OCI-LY7 (cell line): Measurements from ENCODE around the gene KCNMB2. TPM values are rescaled to one million over a fixed set of nuclear protein-coding genes. Genes with fewer than 3 reads are reported as not detected.

Source experiments
- BruUV-seq: library from RNA; stranded (reverse); fragments of 400-500 nt; replicated peaks from 2 replicates; lab custom pipeline; 2021; lab: Mats Ljungman, UMichigan
- CTCF ChIA-PET: fragments of 300-600 bp; sonication (Branson Sonifier 250); formaldehyde crosslinking; loops from one replicate; lab custom pipeline; 2022; ENCODE audit warnings: antibody characterized with exemption; ENCODE audit not compliant: unreplicated experiment; lab: Charles Lee
- POLR2A ChIA-PET: fragments of 300-600 bp; sonication (Branson Sonifier 250); formaldehyde crosslinking; loops from one replicate; lab custom pipeline; 2022; ENCODE audit warnings: antibody characterized with exemption; lab: Charles Lee
- DNase-seq: peaks from one replicate; pipeline ENCODE4 v3.0.0-alpha.2; 2015; ENCODE audit warnings: low spot score
- H2AFZ ChIP-seq: fragments of 200-600 bp; sonication (generic), shearing (Covaris generic); 2 replicates; pipeline ENCODE4 v1.6.1; 2014; ENCODE audit warnings: mild to moderate bottlenecking, antibody characterized with exemption, low read length, moderate library complexity
- H3K27ac ChIP-seq: fragments of 200-600 bp; sonication (generic); 2 replicates; pipeline ENCODE4 v1.5.1; 2014; ENCODE audit warnings: mixed run types, low read depth, mild to moderate bottlenecking, moderate library complexity, low read length, inconsistent platforms; ENCODE audit not compliant: poor library complexity, severe bottlenecking
- H3K36me3 ChIP-seq: fragments of 200-600 bp; sonication (generic); 2 replicates; pipeline ENCODE4 v1.6.1; 2014; ENCODE audit warnings: mild to moderate bottlenecking, antibody characterized with exemption, low read length, moderate library complexity, mixed read lengths; ENCODE audit not compliant: insufficient read depth
- H3K4me1 ChIP-seq: fragments of 200-600 bp; sonication (generic); 2 replicates; pipeline ENCODE4 v1.5.1; 2014; ENCODE audit warnings: mild to moderate bottlenecking, low read length; ENCODE audit not compliant: insufficient read depth, poor library complexity, severe bottlenecking
- H3K4me2 ChIP-seq: fragments of 200-600 bp; sonication (generic); 2 replicates; pipeline ENCODE4 v1.6.1; 2014; ENCODE audit warnings: mild to moderate bottlenecking, low read length
- H3K4me3 ChIP-seq: fragments of 200-600 bp; sonication (generic); 2 replicates; pipeline ENCODE4 v1.5.1; 2014; ENCODE audit warnings: mild to moderate bottlenecking, low read depth, low read length; ENCODE audit not compliant: poor library complexity, severe bottlenecking
- H3K79me2 ChIP-seq: fragments of 200-600 bp; sonication (generic); 2 replicates; pipeline ENCODE4 v1.6.1; 2016; ENCODE audit warnings: low read depth, mild to moderate bottlenecking, low read length, moderate library complexity, mixed read lengths; ENCODE audit not compliant: insufficient read depth
- H3K9me2 ChIP-seq: fragments of 200-600 bp; sonication (generic); 2 replicates; pipeline ENCODE4 v1.6.1; 2016; ENCODE audit warnings: mild to moderate bottlenecking, low read length, mixed read lengths; ENCODE audit not compliant: insufficient read depth
- H3K9me3 ChIP-seq: fragments of 200-600 bp; sonication (generic); 2 replicates; pipeline ENCODE4 v1.6.1; 2014; ENCODE audit warnings: mild to moderate bottlenecking, mixed run types, low read length, mixed read lengths
- H4K20me1 ChIP-seq: fragments of 200-600 bp; sonication (generic); 2 replicates; pipeline ENCODE4 v1.6.1; 2014; ENCODE audit warnings: mild to moderate bottlenecking, antibody characterized with exemption, low read length, moderate library complexity, mixed read lengths; ENCODE audit not compliant: insufficient read depth
- EZH2phosphoT487 ChIP-seq: fragments of 200-600 bp; sonication (generic); IDR thresholded peaks from 2 replicates; pipeline ENCODE4 v1.6.1; 2018; ENCODE audit warnings: low read depth, borderline replicate concordance, mild to moderate bottlenecking, mixed run types, antibody characterized with exemption, low read length, moderate library complexity, mixed read lengths
- intact Hi-C: fragments of 100-400 bp; cut with micrococcal nuclease; formaldehyde crosslinking; loops from one replicate; pipeline ENCODE4 v1.10.0; 2022; ENCODE audit not compliant: unreplicated experiment
- total RNA-seq, 2 experiments: library from RNA; depleted of rRNA in 1 of 2; stranded (reverse); fragments of >200 nt in 1 of 2; shearing (Covaris generic) in 1 of 2; gene quantifications; 2 replicates each; pipeline ENCODE4 v1.2.3, GENCODE V29; 2014 to 2022
- TF ChIP-seq, protein P1 (sequence below): fragments of 200-600 bp; sonication (generic); conservative IDR thresholded peaks from 2 replicates; pipeline ENCODE4 v1.5.1; 2014; ENCODE audit warnings: mild to moderate bottlenecking, antibody characterized with exemption, low read length, moderate library complexity, mixed read lengths

Gene KCNMB2
- total RNA-seq, 2 experiments from 2014 or later = not detected

DNA sequence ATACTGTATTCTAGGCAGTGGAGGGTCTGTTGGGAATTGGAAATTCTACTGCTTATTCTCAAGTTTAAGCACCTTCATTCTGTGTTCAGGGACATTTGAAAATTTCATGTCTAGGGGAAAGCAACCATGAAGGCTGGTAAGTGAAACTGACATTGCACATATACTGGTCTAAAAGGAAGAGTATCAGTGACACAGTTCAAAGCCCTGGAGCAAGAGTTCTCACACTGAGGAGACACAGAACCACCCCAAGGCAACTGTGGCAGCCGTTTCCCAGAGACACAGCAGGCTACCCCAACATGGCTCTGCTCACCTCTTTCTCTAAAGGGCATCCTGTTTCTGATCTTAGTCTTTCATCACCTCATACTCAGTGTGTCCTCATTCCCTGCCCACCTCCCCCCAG lies 67.5 kb downstream of the KCNMB2 start:
- DNase-seq = no peak
- no TSS peak for BruUV-seq
- H3K4me3 ChIP-seq = no peak overlapping the region
- H2AFZ ChIP-seq = no peak overlapping the region
- no peaks in the 10 kb centered on the region for H3K9me2 ChIP-seq
- ChIA-PET POLR2A (interaction anchor here (0.6 kb wide), 1 partner anchor 200 kb away, joined by 4 read pairs; no protein-coding TSS in a partner anchor), CTCF (no interaction called here)
- H4K20me1 ChIP-seq = no peaks in the 10 kb centered on the region
- H3K9me3 ChIP-seq = no peaks in the 10 kb centered on the region
- intact Hi-C loops = no loop called here
- no peaks in the 10 kb centered on the region for H3K79me2 ChIP-seq
- no peaks in the 10 kb centered on the region for H3K36me3 ChIP-seq
- no peak overlapping the region for H3K4me2 ChIP-seq
- no peak overlapping the region for H3K27ac ChIP-seq
- no peaks in the 10 kb centered on the region for H3K4me1 ChIP-seq
- TF ChIP-seq EZH2phosphoT487 = no peak
- TF ChIP-seq, protein P1, sequence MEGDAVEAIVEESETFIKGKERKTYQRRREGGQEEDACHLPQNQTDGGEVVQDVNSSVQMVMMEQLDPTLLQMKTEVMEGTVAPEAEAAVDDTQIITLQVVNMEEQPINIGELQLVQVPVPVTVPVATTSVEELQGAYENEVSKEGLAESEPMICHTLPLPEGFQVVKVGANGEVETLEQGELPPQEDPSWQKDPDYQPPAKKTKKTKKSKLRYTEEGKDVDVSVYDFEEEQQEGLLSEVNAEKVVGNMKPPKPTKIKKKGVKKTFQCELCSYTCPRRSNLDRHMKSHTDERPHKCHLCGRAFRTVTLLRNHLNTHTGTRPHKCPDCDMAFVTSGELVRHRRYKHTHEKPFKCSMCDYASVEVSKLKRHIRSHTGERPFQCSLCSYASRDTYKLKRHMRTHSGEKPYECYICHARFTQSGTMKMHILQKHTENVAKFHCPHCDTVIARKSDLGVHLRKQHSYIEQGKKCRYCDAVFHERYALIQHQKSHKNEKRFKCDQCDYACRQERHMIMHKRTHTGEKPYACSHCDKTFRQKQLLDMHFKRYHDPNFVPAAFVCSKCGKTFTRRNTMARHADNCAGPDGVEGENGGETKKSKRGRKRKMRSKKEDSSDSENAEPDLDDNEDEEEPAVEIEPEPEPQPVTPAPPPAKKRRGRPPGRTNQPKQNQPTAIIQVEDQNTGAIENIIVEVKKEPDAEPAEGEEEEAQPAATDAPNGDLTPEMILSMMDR = no peak

- no peaks in the 10 kb centered on the region for H4K20me1 ChIP-seq
- H3K4me1 ChIP-seq = no peaks in the 10 kb centered on the region
- no peak for DNase-seq
- intact Hi-C loops = no loop called here
- no peak overlapping the region for H3K4me3 ChIP-seq
- H3K36me3 ChIP-seq = no peaks in the 10 kb centered on the region
- TF ChIP-seq EZH2phosphoT487 = no peak
- TF ChIP-seq, protein P1 = no peak
- H2AFZ ChIP-seq = no peak overlapping the region
- no peaks in the 10 kb centered on the region for H3K79me2 ChIP-seq
- no peak overlapping the region for H3K4me2 ChIP-seq
- POLR2A ChIA-PET = interaction anchor here (0.7 kb wide), 2 partner anchors 889 to 925 kb away, joined by 3 read pairs; no protein-coding TSS in a partner anchor
- no peak overlapping the region for H3K27ac ChIP-seq
- no peaks in the 10 kb centered on the region for H3K9me2 ChIP-seq
- BruUV-seq = no TSS peak
- CTCF ChIA-PET = no interaction called here
- H3K9me3 ChIP-seq = no peaks in the 10 kb centered on the region
Measured at GRCh38 chr3:178618197-178618596, 82.0 kb downstream of the KCNMB2 start.

- Histone ChIP-seq H3K79me2 (no peaks in the 10 kb centered on the region), H3K4me1 (no peaks in the 10 kb centered on the region), H2AFZ (no peak overlapping the region), H3K9me2 (no peaks in the 10 kb centered on the region), H4K20me1 (no peaks in the 10 kb centered on the region), H3K4me3 (no peak overlapping the region), H3K36me3 (no peaks in the 10 kb centered on the region), H3K27ac (no peak overlapping the region), H3K4me2 (no peak overlapping the region), H3K9me3 (no peaks in the 10 kb centered on the region)
- no peak for TF ChIP-seq EZH2phosphoT487
- TF ChIP-seq, protein P1 = no peak
- BruUV-seq = no TSS peak
- CTCF ChIA-PET = no interaction called here
- DNase-seq = no peak
- intact Hi-C loops = no loop called here
- POLR2A ChIA-PET = no interaction called here
Measured at GRCh38 chr3:178618896-178619295, 82.7 kb downstream of the KCNMB2 start.
